H1 (cell line): Measurements from ENCODE around the gene GJA10. TPM values are rescaled to one million over a fixed set of nuclear protein-coding genes. Genes with fewer than 3 reads are reported as not detected.

ENCODE experiments used
- CTCF ChIA-PET: fragments of 300-600 bp; sonication (Branson Sonifier 250); formaldehyde crosslinking; loops from one replicate; lab custom pipeline; 2021; ENCODE audit not compliant: partially characterized antibody; lab: Charles Lee
- POLR2A ChIA-PET: fragments of 300-600 bp; sonication (Branson Sonifier 250); formaldehyde crosslinking; loops from one replicate; lab custom pipeline; 2021; ENCODE audit warnings: inconsistent platforms; ENCODE audit not compliant: partially characterized antibody; lab: Charles Lee
- DNase-seq, 2 experiments: peaks; one replicate each; pipeline versions ENCODE4 v3.0.0 to v3.0.0-alpha.2; 2010 to 2022; ENCODE audit warnings: low spot score in 2 of 2, low read depth in 1 of 2, mixed read lengths in 1 of 2
- FAIRE-seq: peaks from 2 replicates; lab custom pipeline; 2011; peaks lifted over from hg19 to GRCh38; lab: Jason Lieb, UNC
- H2AFZ ChIP-seq: 2 replicates; pipeline ENCODE4 v1.8.1; 2012; ENCODE audit warnings: low read length, inconsistent platforms
- H2AK5ac ChIP-seq: 2 replicates; pipeline ENCODE4 v1.6.1; 2013; ENCODE audit warnings: low read depth, low read length
- H2BK120ac ChIP-seq: replicated peaks from 2 replicates; pipeline ENCODE3; 2013; ENCODE audit warnings: low read depth, low read length, inconsistent platforms
- H2BK12ac ChIP-seq: 2 replicates; pipeline ENCODE4 v1.6.1; 2013; ENCODE audit warnings: low read depth, low read length
- H2BK15ac ChIP-seq: 2 replicates; pipeline ENCODE4 v1.6.1; 2013; ENCODE audit warnings: low read length
- H2BK20ac ChIP-seq: 2 replicates; pipeline ENCODE4 v1.6.1; 2013; ENCODE audit warnings: low read length
- H2BK5ac ChIP-seq: 2 replicates; pipeline ENCODE4 v1.6.1; 2013; ENCODE audit warnings: low read depth, low read length
- H3K14ac ChIP-seq: 2 replicates; pipeline ENCODE4 v1.6.1; 2013; ENCODE audit warnings: inconsistent platforms; ENCODE audit not compliant: insufficient read length
- H3K18ac ChIP-seq: 2 replicates; pipeline ENCODE4 v1.6.1; 2013; ENCODE audit warnings: low read length; ENCODE audit errors: extremely low read depth
- H3K23ac ChIP-seq: 2 replicates; pipeline ENCODE4 v1.6.1; 2013; ENCODE audit warnings: inconsistent platforms; ENCODE audit not compliant: insufficient read length
- H3K23me2 ChIP-seq: 2 replicates; pipeline ENCODE4 v1.6.1; 2013; ENCODE audit warnings: low read depth, low read length
- H3K27ac ChIP-seq: 2 replicates; pipeline ENCODE4 v1.6.1; 2011; ENCODE audit warnings: low read depth, low read length, inconsistent platforms
- H3K27me3 ChIP-seq, 4 experiments: replicated peaks in 1 of 4; 1 replicate in 1 of 4; 2 replicates in 3 of 4; pipeline versions ENCODE4 v1.6.1 to v1.8.1; 2011 to 2013; ENCODE audit warnings: low read length in 3 of 4, mild to moderate bottlenecking in 3 of 4, inconsistent platforms in 2 of 4, mixed read lengths in 2 of 4, moderate library complexity in 1 of 4; ENCODE audit not compliant: control insufficient read depth in 3 of 4, insufficient read depth in 3 of 4; ENCODE audit errors: extremely low read depth in 1 of 4
- H3K36me3 ChIP-seq, 4 experiments: 2 replicates each; pipeline versions ENCODE4 v1.6.1 to v1.8.1; 2011 to 2013; ENCODE audit warnings: mild to moderate bottlenecking in 4 of 4, low read length in 3 of 4, moderate library complexity in 2 of 4, control low read depth in 1 of 4, inconsistent platforms in 1 of 4; ENCODE audit not compliant: insufficient read depth in 4 of 4, control insufficient read depth in 2 of 4
- H3K4ac ChIP-seq: replicated peaks from 2 replicates; pipeline ENCODE3; 2013; ENCODE audit warnings: low read length, low read depth, mixed read lengths, inconsistent platforms; ENCODE audit not compliant: insufficient read length
- H3K4me1 ChIP-seq, 4 experiments: replicated peaks in 1 of 4; 1 replicate in 1 of 4; 2 replicates in 3 of 4; pipeline versions ENCODE4 v1.6.1 to v1.8.1; 2011 to 2013; ENCODE audit warnings: low read length in 3 of 4, inconsistent platforms in 2 of 4, mixed read lengths in 1 of 4; ENCODE audit not compliant: insufficient read depth in 4 of 4, control insufficient read depth in 3 of 4
- H3K4me2 ChIP-seq, 2 experiments: 2 replicates each; pipeline versions ENCODE4 v1.6.1 to v1.8.1; 2011 to 2013; ENCODE audit warnings: low read depth in 2 of 2, low read length in 2 of 2, control low read depth in 1 of 2, inconsistent platforms in 1 of 2, mild to moderate bottlenecking in 1 of 2; ENCODE audit not compliant: insufficient read depth in 1 of 2
- H3K4me3 ChIP-seq, 4 experiments: fragments of 200-600, 300-600 bp in 1 of 4; sonication (generic), shearing (Covaris generic), sonication (Bioruptor Twin) in 1 of 4; 2 replicates each; pipeline versions ENCODE4 v1.5.1 to v1.8.1; 2011 to 2016; ENCODE audit warnings: low read length in 4 of 4, low read depth in 3 of 4, control low read depth in 2 of 4, inconsistent platforms in 2 of 4, mild to moderate bottlenecking in 2 of 4, mixed read lengths in 1 of 4, moderate library complexity in 1 of 4; ENCODE audit not compliant: insufficient read depth in 2 of 4; ENCODE audit errors: extremely low read depth in 1 of 4
- H3K56ac ChIP-seq: replicated peaks from 2 replicates; pipeline ENCODE3; 2013; ENCODE audit warnings: low read depth, mild to moderate bottlenecking, mixed read lengths, low read length, inconsistent platforms; ENCODE audit not compliant: insufficient read length
- H3K79me1 ChIP-seq: 2 replicates; pipeline ENCODE4 v1.6.1; 2013; ENCODE audit warnings: low read depth, low read length, control low read depth
- H3K79me2 ChIP-seq, 2 experiments: 2 replicates each; pipeline versions ENCODE4 v1.6.1 to v1.8.1; 2012 to 2013; ENCODE audit warnings: low read length in 2 of 2, mild to moderate bottlenecking in 2 of 2, inconsistent platforms in 1 of 2; ENCODE audit not compliant: insufficient read depth in 2 of 2, control insufficient read depth in 1 of 2
- H3K9ac ChIP-seq, 4 experiments: replicated peaks in 1 of 4; 1 replicate in 1 of 4; 2 replicates in 3 of 4; pipeline versions ENCODE4 v1.6.1 to v1.8.1; 2011 to 2013; ENCODE audit warnings: low read depth in 3 of 4, low read length in 3 of 4, control low read depth in 2 of 4, mild to moderate bottlenecking in 2 of 4, moderate library complexity in 2 of 4, inconsistent platforms in 1 of 4; ENCODE audit errors: extremely low read depth in 1 of 4
- H3K9me3 ChIP-seq, 2 experiments: 2 replicates each; pipeline versions ENCODE4 v1.6.1 to v1.8.1; 2012 to 2013; ENCODE audit warnings: mild to moderate bottlenecking in 2 of 2, moderate library complexity in 2 of 2, control low read depth in 1 of 2, inconsistent platforms in 1 of 2, low read depth in 1 of 2, low read length in 1 of 2, mixed read lengths in 1 of 2; ENCODE audit not compliant: insufficient read depth in 2 of 2
- H4K20me1 ChIP-seq, 2 experiments: replicated peaks in 1 of 2; 2 replicates each; pipeline versions ENCODE3 to v1.8.1; 2011 to 2013; ENCODE audit warnings: inconsistent platforms in 2 of 2, low read length in 2 of 2, mild to moderate bottlenecking in 1 of 2; ENCODE audit not compliant: insufficient read depth in 2 of 2, control insufficient read depth in 1 of 2
- H4K5ac ChIP-seq: 2 replicates; pipeline ENCODE4 v1.6.1; 2013; ENCODE audit warnings: low read length, low read depth, mixed read lengths, inconsistent platforms; ENCODE audit not compliant: insufficient read length
- H4K8ac ChIP-seq: 2 replicates; pipeline ENCODE4 v1.8.0; 2013; ENCODE audit warnings: mild to moderate bottlenecking, moderate library complexity, low read length, inconsistent platforms; ENCODE audit not compliant: insufficient read depth; ENCODE audit errors: extremely low read depth
- H4K91ac ChIP-seq: replicated peaks from 2 replicates; pipeline ENCODE3; 2013; ENCODE audit warnings: low read length, mixed read lengths, inconsistent platforms; ENCODE audit not compliant: insufficient read length
- BCL11A ChIP-seq, 2 experiments: IDR thresholded peaks; one replicate each; pipeline ENCODE4 v1.6.1; 2011; ENCODE audit warnings: low read depth in 2 of 2, low read length in 2 of 2, mild to moderate bottlenecking in 2 of 2
- CEBPB ChIP-seq: IDR thresholded peaks from 2 replicates; pipeline ENCODE4 v1.6.1; 2012; ENCODE audit warnings: low read depth, low read length
- CHD1 ChIP-seq: IDR thresholded peaks from 2 replicates; pipeline ENCODE4 v1.6.1; 2012; ENCODE audit warnings: low read depth, low read length, improper control_type of control experiment
- CTBP2 ChIP-seq: IDR thresholded peaks from 2 replicates; pipeline ENCODE4 v1.7.0; 2011; ENCODE audit warnings: borderline replicate concordance, mild to moderate bottlenecking, moderate library complexity, mixed read lengths, low read length; ENCODE audit not compliant: insufficient read depth, insufficient read length
- EGR1 ChIP-seq: IDR thresholded peaks from 2 replicates; pipeline ENCODE4 v1.6.1; 2011; ENCODE audit warnings: low read depth, low read length, borderline replicate concordance
- HDAC2 ChIP-seq, 2 experiments: fragments of 300-600 bp in 1 of 2; sonication (generic) in 1 of 2; IDR thresholded peaks; 2 replicates each; pipeline ENCODE4 v1.6.1; 2011 to 2012; ENCODE audit warnings: low read depth in 2 of 2, low read length in 2 of 2, mild to moderate bottlenecking in 2 of 2, moderate library complexity in 2 of 2, borderline replicate concordance in 1 of 2, inconsistent platforms in 1 of 2
- KDM1A ChIP-seq: fragments of 200-600, 300-600 bp; sonication (generic); IDR thresholded peaks from 2 replicates; pipeline ENCODE4 v1.7.1; 2016; ENCODE audit warnings: mild to moderate bottlenecking, low read length, borderline replicate concordance
- KDM5A ChIP-seq: fragments of 200-600 bp; IDR thresholded peaks from 2 replicates; pipeline ENCODE4 v1.7.1; 2012; ENCODE audit warnings: mild to moderate bottlenecking, low read length, inconsistent platforms, mixed read lengths
- MAFK ChIP-seq: IDR thresholded peaks from 2 replicates; pipeline ENCODE4 v1.6.1; 2012; ENCODE audit warnings: low read depth, mild to moderate bottlenecking, improper control_type of control experiment, low read length
- NANOG ChIP-seq: IDR thresholded peaks from 2 replicates; pipeline ENCODE4 v1.6.1; 2011; ENCODE audit warnings: low read length, low read depth, mild to moderate bottlenecking, inconsistent platforms; ENCODE audit not compliant: insufficient read depth, poor library complexity, severe bottlenecking
- POU5F1 ChIP-seq: IDR thresholded peaks from 2 replicates; pipeline ENCODE4 v1.6.1; 2011; ENCODE audit warnings: low read depth, mild to moderate bottlenecking, low read length, moderate library complexity
- RNF2 ChIP-seq: fragments of 200-900, 300-1000 bp; sonication (generic); IDR thresholded peaks from 2 replicates; pipeline ENCODE4 v1.7.1; 2016; ENCODE audit warnings: borderline replicate concordance, low read depth, mild to moderate bottlenecking, antibody characterized with exemption, low read length; ENCODE audit not compliant: poor library complexity, severe bottlenecking; ENCODE audit errors: missing control alignments
- TAF1 ChIP-seq: IDR thresholded peaks from 2 replicates; pipeline ENCODE4 v1.6.1; 2011; ENCODE audit warnings: mild to moderate bottlenecking, low read depth, low read length
- WGBS, 2 experiments: shearing (Covaris generic) in 1 of 2; methylation state at CpG; one replicate each; pipeline versions ENCODE4 v1.1.6 to v1.1.7; 2013 to 2015; ENCODE audit warnings: low lambda C conversion rate in 2 of 2, mixed read lengths in 2 of 2, inconsistent platforms in 1 of 2, low coverage in 1 of 2, missing lambda C conversion rate in 1 of 2; ENCODE audit not compliant: insufficient replicate concordance in 2 of 2, insufficient coverage in 1 of 2, insufficient read length in 1 of 2; ENCODE audit errors: extremely low coverage in 1 of 2, missing lambda C conversion rate in 1 of 2; 5-methylcytosine and 5-hydroxymethylcytosine counted together
- polyA plus RNA-seq, 7 experiments: library from polyadenylated mRNA; depleted of rRNA in 3 of 7; stranded (reverse) in 5 of 7; unstranded in 2 of 7; fragments of >200 nt in 5 of 7; fragments of 200-250 nt in 2 of 7; gene quantifications; 1 replicate in 5 of 7; 2 replicates in 1 of 7; 4 replicates in 1 of 7; pipeline versions ENCODE4 v1.2.1 to v1.2.3, GENCODE V29; 2011 to 2013; ENCODE audit warnings: missing spikeins in 2 of 7, mixed read lengths in 2 of 7
- total RNA-seq: library from RNA; stranded (reverse); fragmentation: NEBNext Ultra II Directional; extraction: Animal tissue kit (Norgen Biotek cat#: 25700); gene quantifications from 2 replicates; pipeline ENCODE4 v1.2.1, GENCODE V29; 2021
- TF ChIP-seq, protein P1 (sequence below): IDR thresholded peaks from 2 replicates; pipeline ENCODE4 v1.6.1; 2012; ENCODE audit warnings: inconsistent platforms

Gene GJA10
- total and polyA plus RNA-seq, 2 of the 8 experiments (the other 6 are each of a cell fraction or from before 2014, with no cell fraction given), result 0.21 TPM; not detected in 1

DNA sequence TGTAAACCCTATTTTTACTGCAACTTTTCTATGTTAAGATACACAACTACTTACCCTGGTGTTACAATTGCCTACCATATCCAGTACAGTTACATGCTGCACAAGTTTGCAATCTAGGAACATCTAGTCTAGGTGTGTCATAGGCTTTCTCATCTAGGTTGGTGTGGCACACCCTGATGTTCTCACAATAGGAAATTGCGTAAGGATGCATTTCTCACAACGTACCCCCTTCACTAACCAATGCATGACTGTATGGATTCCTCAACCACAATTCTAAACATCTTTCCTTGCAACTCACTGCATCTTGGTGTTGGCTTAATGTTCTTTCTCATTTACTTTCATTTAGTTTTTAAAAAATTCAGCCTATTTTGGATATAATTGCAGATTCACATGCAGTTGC is 31.6 kb downstream of the GJA10 start:
- Histone ChIP-seq H2BK12ac (no peak overlapping the region), H4K5ac (no peak overlapping the region), H3K27me3 (no peaks in the 10 kb centered on the region), H2AK5ac (no peak overlapping the region), H2BK15ac (no peak overlapping the region), H3K4me2 (no peak overlapping the region), H3K4ac (no peak overlapping the region), H3K79me1 (no peaks in the 10 kb centered on the region), H3K27ac (no peak overlapping the region), H3K56ac (no peak overlapping the region), H3K4me1 (no peaks in the 10 kb centered on the region; a peak in 1 of 7 replicates), H3K23ac (no peak overlapping the region), H4K8ac (no peak overlapping the region), H3K79me2 (no peaks in the 10 kb centered on the region), H3K9ac (no peak overlapping the region), H2BK20ac (no peak overlapping the region), H3K9me3 (no peaks in the 10 kb centered on the region), H2BK5ac (no peak overlapping the region), H3K4me3 (no peak overlapping the region), H2AFZ (no peak overlapping the region), H4K20me1 (no peaks in the 10 kb centered on the region), H4K91ac (no peak overlapping the region), H2BK120ac (no peak overlapping the region), H3K18ac (no peak overlapping the region), H3K36me3 (no peaks in the 10 kb centered on the region), H3K23me2 (no peaks in the 10 kb centered on the region), H3K14ac (no peak overlapping the region)
- WGBS, 2 experiments, result 95% methylated on average over 2 of the region's 2 CpGs; no CpG with 5 or more reads in 1 of the 2 experiments
- CTCF ChIA-PET, result no interaction called here
- no peak for DNase-seq
- POLR2A ChIA-PET, result no interaction called here
- FAIRE-seq, result no peak
- TF ChIP-seq BCL11A (IDR thresholded peaks at IDR 0.05; ENCODE audit: low read depth in 2 of 2, low read length in 2 of 2) (no peak), CEBPB (no peak), HDAC2 (IDR thresholded peaks at IDR 0.05; ENCODE audit: borderline replicate concordance in 1 of 2, low read depth in 2 of 2, low read length in 2 of 2) (no peak), KDM1A (no peak), CTBP2 (no peak), CHD1 (no peak), KDM5A (no peak), MAFK (no peak), EGR1 (no peak), POU5F1 (no peak), RNF2 (no peak), NANOG (no peak), TAF1 (no peak)
- TF ChIP-seq, protein P1, sequence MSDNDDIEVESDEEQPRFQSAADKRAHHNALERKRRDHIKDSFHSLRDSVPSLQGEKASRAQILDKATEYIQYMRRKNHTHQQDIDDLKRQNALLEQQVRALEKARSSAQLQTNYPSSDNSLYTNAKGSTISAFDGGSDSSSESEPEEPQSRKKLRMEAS, result no peak
